Caco-2 (cell line): ENCODE results near the gene AGBL5. TPM values are rescaled to one million over a fixed set of nuclear protein-coding genes. Genes with fewer than 3 reads are reported as not detected.
A peak's percentile ranks its signal among the peaks of the same experiment; 100 is the strongest.

ENCODE experiments used
- BruUV-seq: library from RNA; stranded (reverse); fragments of 400-500 nt; replicated peaks from 2 replicates; lab custom pipeline; 2021; lab: Mats Ljungman, UMichigan
- CTCF ChIA-PET: fragments of 300-600 bp; sonication (Branson Sonifier 250); formaldehyde crosslinking; loops from one replicate; lab custom pipeline; 2022; ENCODE audit warnings: antibody characterized with exemption; lab: Charles Lee
- POLR2A ChIA-PET: fragments of 300-600 bp; sonication (Branson Sonifier 250); formaldehyde crosslinking; loops from one replicate; lab custom pipeline; 2022; ENCODE audit warnings: antibody characterized with exemption; lab: Charles Lee
- DNase-seq, 2 experiments: peaks; one replicate each; pipeline versions ENCODE4 v3.0.0 to v3.0.0-alpha.2; 2020 to 2022
- H3K27me3 ChIP-seq: replicated peaks from 2 replicates; pipeline ENCODE4 v1.6.0; 2011; ENCODE audit warnings: low read length; ENCODE audit not compliant: control insufficient read depth, insufficient read depth
- H3K36me3 ChIP-seq: 2 replicates; pipeline ENCODE4 v1.5.1; 2011; ENCODE audit warnings: low read length; ENCODE audit not compliant: control insufficient read depth, insufficient read depth
- H3K4me1 ChIP-seq: fragments of 250-450 bp; sonication (Bioruptor Pico); 2 replicates; pipeline ENCODE4 v1.5.1; 2020; ENCODE audit warnings: mild to moderate bottlenecking
- H3K4me3 ChIP-seq: 2 replicates; pipeline ENCODE4 v1.5.1; 2011; ENCODE audit warnings: low read depth, mild to moderate bottlenecking, control low read depth, low read length
- H3K9me3 ChIP-seq: fragments of 250-450 bp; sonication (Bioruptor Pico); 2 replicates; pipeline ENCODE4 v1.5.1; 2020; ENCODE audit warnings: mild to moderate bottlenecking, moderate library complexity
- H3K27ac Mint-ChIP-seq: one replicate; pipeline ENCODE4 v1.8.0; 2022; ENCODE audit warnings: mixed read lengths; ENCODE audit not compliant: unreplicated experiment
- H3K27me3 Mint-ChIP-seq: one replicate; pipeline ENCODE4 v1.8.0; 2022; ENCODE audit warnings: mixed read lengths; ENCODE audit not compliant: insufficient read depth, unreplicated experiment
- H3K36me3 Mint-ChIP-seq: one replicate; pipeline ENCODE4 v1.8.0; 2022; ENCODE audit warnings: mild to moderate bottlenecking, mixed read lengths; ENCODE audit not compliant: insufficient read depth, unreplicated experiment
- H3K4me1 Mint-ChIP-seq: one replicate; pipeline ENCODE4 v1.8.0; 2022; ENCODE audit warnings: low read depth, mixed read lengths; ENCODE audit not compliant: unreplicated experiment
- H3K4me3 Mint-ChIP-seq: one replicate; pipeline ENCODE4 v1.8.0; 2022; ENCODE audit warnings: mild to moderate bottlenecking, moderate library complexity, mixed read lengths; ENCODE audit not compliant: unreplicated experiment
- H3K9me3 Mint-ChIP-seq: one replicate; pipeline ENCODE4 v1.8.0; 2022; ENCODE audit warnings: mixed read lengths; ENCODE audit not compliant: unreplicated experiment
- CTCF ChIP-seq, 2 experiments: fragments of 200-600 bp in 1 of 2; IDR thresholded peaks; 1 replicate in 1 of 2; 2 replicates in 1 of 2; pipeline versions ENCODE4 v1.5.1 to v1.8.0; 2011 to 2022; ENCODE audit warnings: antibody characterized with exemption in 1 of 2, control low read depth in 1 of 2, inconsistent platforms in 1 of 2, low read depth in 1 of 2, low read length in 1 of 2, mild to moderate bottlenecking in 1 of 2, moderate library complexity in 1 of 2; ENCODE audit not compliant: insufficient read depth in 1 of 2, severe bottlenecking in 1 of 2, unreplicated experiment in 1 of 2
- intact Hi-C: fragments of 100-400 bp; cut with micrococcal nuclease; formaldehyde crosslinking; loops from one replicate; pipeline ENCODE4 v1.10.0; 2022; ENCODE audit not compliant: unreplicated experiment
- total RNA-seq: library from RNA; stranded (reverse); gene quantifications from 2 replicates; pipeline ENCODE4 v1.2.3, GENCODE V29; 2022

Gene AGBL5
- total RNA-seq, 1 experiment from 2014 or later: 34.1 TPM

- Mint-ChIP-seq H3K4me3 (no peak overlapping the region), H3K4me1 (peaks cover 26% of the 10 kb centered on the region), H3K27ac (no peak overlapping the region), H3K36me3 (peaks cover 10% of the 10 kb centered on the region), H3K9me3 (no peaks in the 10 kb centered on the region), H3K27me3 (no peaks in the 10 kb centered on the region)
- Histone ChIP-seq H3K36me3 (no peaks in the 10 kb centered on the region), H3K4me1 (peaks cover 25% of the 10 kb centered on the region), H3K4me3 (no peak overlapping the region), H3K27me3 (no peaks in the 10 kb centered on the region), H3K9me3 (no peaks in the 10 kb centered on the region)
- intact Hi-C loops: no loop called here
- no peak for TF ChIP-seq CTCF (IDR thresholded peaks at IDR 0.05; ENCODE audit: insufficient read depth in 1 of 2, low read depth in 1 of 2, low read length in 1 of 2, severe bottlenecking in 1 of 2, unreplicated experiment in 1 of 2)
- CTCF ChIA-PET: interaction anchor here (1.6 to 1.7 kb wide), 2 partner anchors 62 kb away, joined by 4 to 10 read pairs; no protein-coding TSS in a partner anchor
- POLR2A ChIA-PET: no interaction called here
- BruUV-seq: no TSS peak
- no peak for DNase-seq
Measured at GRCh38 chr2:27023740-27024139, 27.7 kb upstream of the AGBL5 start.

- H3K9me3 Mint-ChIP-seq: no peaks in the 10 kb centered on the region
- H3K27me3 Mint-ChIP-seq: no peaks in the 10 kb centered on the region
- H3K27me3 ChIP-seq: no peaks in the 10 kb centered on the region
- ChIA-PET POLR2A (no interaction called here), CTCF (interaction anchor here (1.6 to 1.7 kb wide), 2 partner anchors 62 to 63 kb away, joined by 4 to 10 read pairs; no protein-coding TSS in a partner anchor)
- intact Hi-C loops: no loop called here
- peaks cover 29% of the 10 kb centered on the region for H3K4me1 ChIP-seq
- no peak overlapping the region for H3K4me3 Mint-ChIP-seq
- H3K4me3 ChIP-seq: no peak overlapping the region
- peaks cover 26% of the 10 kb centered on the region for H3K4me1 Mint-ChIP-seq
- H3K36me3 Mint-ChIP-seq: peaks cover 10% of the 10 kb centered on the region
- no TSS peak for BruUV-seq
- no peaks in the 10 kb centered on the region for H3K36me3 ChIP-seq
- H3K27ac Mint-ChIP-seq: no peak overlapping the region
- no peak for TF ChIP-seq CTCF (IDR thresholded peaks at IDR 0.05; ENCODE audit: insufficient read depth in 1 of 2, low read depth in 1 of 2, low read length in 1 of 2, severe bottlenecking in 1 of 2, unreplicated experiment in 1 of 2)
- no peaks in the 10 kb centered on the region for H3K9me3 ChIP-seq
- no peak for DNase-seq
Measured at GRCh38 chr2:27024188-27024587, 27.3 kb upstream of the AGBL5 start.

GRCh38 chr2:27024812-27025211 lies 26.7 kb upstream of the AGBL5 start:
- intact Hi-C loops: no loop called here
- peaks cover 23% of the 10 kb centered on the region for H3K4me1 Mint-ChIP-seq
- H3K4me3 Mint-ChIP-seq: no peak overlapping the region
- peak in 1 of 2 experiments; percentile 3 for TF ChIP-seq CTCF (IDR thresholded peaks at IDR 0.05; ENCODE audit: insufficient read depth in 1 of 2, low read depth in 1 of 2, low read length in 1 of 2, severe bottlenecking in 1 of 2, unreplicated experiment in 1 of 2)
- Histone ChIP-seq H3K4me3 (no peak overlapping the region), H3K9me3 (no peaks in the 10 kb centered on the region), H3K4me1 (peaks cover 34% of the 10 kb centered on the region), H3K36me3 (no peaks in the 10 kb centered on the region), H3K27me3 (no peaks in the 10 kb centered on the region)
- no peak overlapping the region for H3K27ac Mint-ChIP-seq
- CTCF ChIA-PET: interaction anchor here (1.6 to 1.7 kb wide), 2 partner anchors 61 to 63 kb away, joined by 4 to 10 read pairs; no protein-coding TSS in a partner anchor
- no peaks in the 10 kb centered on the region for H3K27me3 Mint-ChIP-seq
- no TSS peak for BruUV-seq
- no peaks in the 10 kb centered on the region for H3K9me3 Mint-ChIP-seq
- DNase-seq: no peak
- H3K36me3 Mint-ChIP-seq: peaks cover 10% of the 10 kb centered on the region
- POLR2A ChIA-PET: no interaction called here
